Peyer's patch (tissue), 4 donors: Measurements from ENCODE around the gene LDLRAP1. TPM values are rescaled to one million over a fixed set of nuclear protein-coding genes. Genes with fewer than 3 reads are reported as not detected.

ENCODE experiments used
- DNase-seq, 3 donors: peaks; one replicate each; pipeline ENCODE4 v3.0.0-alpha.2; 2017 to 2019
- H3K27ac ChIP-seq, 4 donors: fragments of 200-600 bp; sonication (generic); one replicate each; pipeline ENCODE4 v1.5.1; 2016 to 2019
- H3K27me3 ChIP-seq, 2 donors: fragments of 200-600 bp; sonication (generic); one replicate each; pipeline ENCODE4 v1.5.1; 2019
- H3K36me3 ChIP-seq, 3 donors: fragments of 200-600 bp; sonication (generic); one replicate each; pipeline ENCODE4 v1.5.1; 2016 to 2019
- H3K4me1 ChIP-seq, 4 donors: fragments of 200-600 bp; sonication (generic); one replicate each; pipeline ENCODE4 v1.5.1; 2016 to 2019
- H3K4me3 ChIP-seq, 4 donors: fragments of 200-600 bp; sonication (generic); 1 replicate in 3 of 4; 2 replicates in 1 of 4; pipeline ENCODE4 v1.5.1; 2016 to 2019; ENCODE audit warnings: mild to moderate bottlenecking in 1 of 4
- H3K9me3 ChIP-seq, 4 donors: fragments of 200-600 bp; sonication (generic); one replicate each; pipeline ENCODE4 v1.5.1; 2016 to 2019; ENCODE audit warnings: mild to moderate bottlenecking in 1 of 4
- CTCF ChIP-seq, 6 experiments: fragments of 450-650 bp in 4 of 6; fragments of 200-600 bp in 2 of 6; sonication (generic) in 1 of 6; IDR thresholded peaks; one replicate each; pipeline ENCODE4 v1.5.1; 2017 to 2019; ENCODE audit warnings: antibody characterized with exemption in 6 of 6, mild to moderate bottlenecking in 3 of 6, moderate library complexity in 1 of 6
- POLR2A ChIP-seq, 2 donors: fragments of 450-650 bp; IDR thresholded peaks; one replicate each; pipeline ENCODE4 v1.5.1; 2017; ENCODE audit warnings: antibody characterized with exemption in 2 of 2, mild to moderate bottlenecking in 2 of 2, moderate library complexity in 2 of 2
- total RNA-seq, 4 donors: library from RNA; depleted of rRNA; stranded (reverse); fragments of >200 nt; gene quantifications; one replicate each; pipeline ENCODE4 v1.1.0, GENCODE V29; 2016

The LDLRAP1 gene
- total RNA-seq, 4 donors from 2014 or later = 20.1 to 24.5 (median 22.7) TPM

GRCh38 chr1:25569597-25570396 lies 26.4 kb downstream of the LDLRAP1 start:
- Histone ChIP-seq H3K27me3 (no peaks in the 10 kb centered on the region), H3K36me3 (peaks cover 0 to 6% (median 0%) of the 10 kb centered on the region in 3 donors), H3K9me3 (no peaks in the 10 kb centered on the region), H3K27ac (no peak overlapping the region), H3K4me3 (no peak overlapping the region), H3K4me1 (peaks cover 0 to 40% (median 8%) of the 10 kb centered on the region in 4 donors)
- DNase-seq = no peak
- TF ChIP-seq POLR2A (IDR thresholded peaks at IDR 0.05) (no peak), CTCF (IDR thresholded peaks at IDR 0.05) (no peak)

GRCh38 chr1:25570798-25571521 lies 27.6 kb downstream of the LDLRAP1 start:
- no peak for DNase-seq
- TF ChIP-seq CTCF (IDR thresholded peaks at IDR 0.05) (no peak), POLR2A (IDR thresholded peaks at IDR 0.05) (no peak)
- no peak overlapping the region for H3K27ac ChIP-seq
- no peaks in the 10 kb centered on the region for H3K27me3 ChIP-seq
- no peaks in the 10 kb centered on the region for H3K9me3 ChIP-seq
- peaks cover 0 to 40% (median 8%) of the 10 kb centered on the region in 4 donors for H3K4me1 ChIP-seq
- H3K4me3 ChIP-seq = no peak overlapping the region
- H3K36me3 ChIP-seq = no peaks in the 10 kb centered on the region

- H3K27ac ChIP-seq = no peak overlapping the region
- no peaks in the 10 kb centered on the region for H3K27me3 ChIP-seq
- TF ChIP-seq POLR2A (IDR thresholded peaks at IDR 0.05) = no peak
- TF ChIP-seq CTCF (IDR thresholded peaks at IDR 0.05) = no peak
- no peak overlapping the region for H3K4me3 ChIP-seq
- DNase-seq = no peak
- peaks cover 0 to 37% (median 8%) of the 10 kb centered on the region in 4 donors for H3K4me1 ChIP-seq
- no peaks in the 10 kb centered on the region for H3K9me3 ChIP-seq
- H3K36me3 ChIP-seq = no peaks in the 10 kb centered on the region
These were observed 28.1 kb downstream of the LDLRAP1 start for GRCh38 chr1:25571522-25571970.

- Histone ChIP-seq H3K27ac (no peak overlapping the region), H3K4me1 (peaks cover 0 to 33% (median 8%) of the 10 kb centered on the region in 4 donors), H3K27me3 (no peaks in the 10 kb centered on the region), H3K36me3 (no peaks in the 10 kb centered on the region), H3K4me3 (no peak overlapping the region), H3K9me3 (no peaks in the 10 kb centered on the region)
- DNase-seq = no peak
- TF ChIP-seq CTCF (IDR thresholded peaks at IDR 0.05) (no peak), POLR2A (IDR thresholded peaks at IDR 0.05) (no peak)
These were observed 28.7 kb downstream of the LDLRAP1 start for GRCh38 chr1:25572107-25572506.

GRCh38 chr1:25572708-25573590 lies 29.5 kb downstream of the LDLRAP1 start:
- no peaks in the 10 kb centered on the region for H3K27me3 ChIP-seq
- H3K4me1 ChIP-seq = peaks cover 0 to 24% (median 6%) of the 10 kb centered on the region in 4 donors
- no peak overlapping the region for H3K27ac ChIP-seq
- peak; percentile 48 to 77 (median 76) for DNase-seq
- no peaks in the 10 kb centered on the region for H3K9me3 ChIP-seq
- TF ChIP-seq POLR2A (IDR thresholded peaks at IDR 0.05) = no peak
- peak; percentile 38 to 81 (median 70) for TF ChIP-seq CTCF (IDR thresholded peaks at IDR 0.05)
- H3K4me3 ChIP-seq = peak overlapping the region in 1 of 4 donors; percentile 12
- H3K36me3 ChIP-seq = no peaks in the 10 kb centered on the region
